ENCODE data around the gene ZIK1. TPM values are rescaled to one million over a fixed set of nuclear protein-coding genes. Genes with fewer than 3 reads are reported as not detected.

The ZIK1 gene
- total and polyA plus RNA-seq, 9 of the 15 experiments (the other 6 are each of a cell fraction or from before 2014, with no cell fraction given): 0.03 to 0.42 (median 0.15) TPM; not detected in 1

GRCh38 chr19:57599761-57600383, 15.9 kb downstream of the ZIK1 start, which contains the start of gene ZNF530 (continued):
- TF ChIP-seq, protein P1, sequence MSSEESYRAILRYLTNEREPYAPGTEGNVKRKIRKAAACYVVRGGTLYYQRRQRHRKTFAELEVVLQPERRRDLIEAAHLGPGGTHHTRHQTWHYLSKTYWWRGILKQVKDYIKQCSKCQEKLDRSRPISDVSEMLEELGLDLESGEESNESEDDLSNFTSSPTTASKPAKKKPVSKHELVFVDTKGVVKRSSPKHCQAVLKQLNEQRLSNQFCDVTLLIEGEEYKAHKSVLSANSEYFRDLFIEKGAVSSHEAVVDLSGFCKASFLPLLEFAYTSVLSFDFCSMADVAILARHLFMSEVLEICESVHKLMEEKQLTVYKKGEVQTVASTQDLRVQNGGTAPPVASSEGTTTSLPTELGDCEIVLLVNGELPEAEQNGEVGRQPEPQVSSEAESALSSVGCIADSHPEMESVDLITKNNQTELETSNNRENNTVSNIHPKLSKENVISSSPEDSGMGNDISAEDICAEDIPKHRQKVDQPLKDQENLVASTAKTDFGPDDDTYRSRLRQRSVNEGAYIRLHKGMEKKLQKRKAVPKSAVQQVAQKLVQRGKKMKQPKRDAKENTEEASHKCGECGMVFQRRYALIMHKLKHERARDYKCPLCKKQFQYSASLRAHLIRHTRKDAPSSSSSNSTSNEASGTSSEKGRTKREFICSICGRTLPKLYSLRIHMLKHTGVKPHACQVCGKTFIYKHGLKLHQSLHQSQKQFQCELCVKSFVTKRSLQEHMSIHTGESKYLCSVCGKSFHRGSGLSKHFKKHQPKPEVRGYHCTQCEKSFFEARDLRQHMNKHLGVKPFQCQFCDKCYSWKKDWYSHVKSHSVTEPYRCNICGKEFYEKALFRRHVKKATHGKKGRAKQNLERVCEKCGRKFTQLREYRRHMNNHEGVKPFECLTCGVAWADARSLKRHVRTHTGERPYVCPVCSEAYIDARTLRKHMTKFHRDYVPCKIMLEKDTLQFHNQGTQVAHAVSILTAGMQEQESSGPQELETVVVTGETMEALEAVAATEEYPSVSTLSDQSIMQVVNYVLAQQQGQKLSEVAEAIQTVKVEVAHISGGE (CRISPR knock-in tag; IDR thresholded peaks at IDR 0.05): peak; percentile 31 to 93 (median 70); a peak in 5 of 6 replicates
- TF ChIP-seq CCAR2 (IDR thresholded peaks at IDR 0.05; ENCODE audit: low read depth, low read length): no peak
- no peak for TF ChIP-seq POLR2B (IDR thresholded peaks at IDR 0.05; ENCODE audit: low read depth, partially characterized antibody)
- TF ChIP-seq CBX1 (IDR thresholded peaks at IDR 0.05; ENCODE audit: low read depth): 0 out of 2 replicates have a peak, but pooled peaks have one; percentile 17
- TF ChIP-seq E2F5 (CRISPR knock-in tag; IDR thresholded peaks at IDR 0.05): no peak
- TF ChIP-seq EZH2 (IDR thresholded peaks at IDR 0.05; ENCODE audit: borderline replicate concordance, low read depth, low read length): no peak
- no peak for TF ChIP-seq GATA2 (CRISPR knock-in tag; IDR thresholded peaks at IDR 0.05)
- TF ChIP-seq ZNF280A (IDR thresholded peaks at IDR 0.05; ENCODE audit: low read depth, partially characterized antibody): no peak
- TF ChIP-seq RBM39 (optimal IDR thresholded peaks at IDR 0.05; ENCODE audit: low read depth, low read length): no peak
- TF ChIP-seq GABPB2 (CRISPR knock-in tag; conservative IDR thresholded peaks at IDR 0.05): no peak
- no peak for TF ChIP-seq SP2 (IDR thresholded peaks at IDR 0.05; ENCODE audit: extremely low read depth, low read depth, low read length, poor library complexity, severe bottlenecking)
- peak; percentile 78; the same call in 1 of the 2 replicates for TF ChIP-seq PHF8 (IDR thresholded peaks at IDR 0.05; ENCODE audit: borderline replicate concordance, low read length)
- no peak for TF ChIP-seq ILF3 (IDR thresholded peaks at IDR 0.05; ENCODE audit: borderline replicate concordance)
- TF ChIP-seq, protein P2, sequence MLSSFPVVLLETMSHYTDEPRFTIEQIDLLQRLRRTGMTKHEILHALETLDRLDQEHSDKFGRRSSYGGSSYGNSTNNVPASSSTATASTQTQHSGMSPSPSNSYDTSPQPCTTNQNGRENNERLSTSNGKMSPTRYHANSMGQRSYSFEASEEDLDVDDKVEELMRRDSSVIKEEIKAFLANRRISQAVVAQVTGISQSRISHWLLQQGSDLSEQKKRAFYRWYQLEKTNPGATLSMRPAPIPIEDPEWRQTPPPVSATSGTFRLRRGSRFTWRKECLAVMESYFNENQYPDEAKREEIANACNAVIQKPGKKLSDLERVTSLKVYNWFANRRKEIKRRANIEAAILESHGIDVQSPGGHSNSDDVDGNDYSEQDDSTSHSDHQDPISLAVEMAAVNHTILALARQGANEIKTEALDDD (IDR thresholded peaks at IDR 0.05): no peak
- TF ChIP-seq, protein P3, sequence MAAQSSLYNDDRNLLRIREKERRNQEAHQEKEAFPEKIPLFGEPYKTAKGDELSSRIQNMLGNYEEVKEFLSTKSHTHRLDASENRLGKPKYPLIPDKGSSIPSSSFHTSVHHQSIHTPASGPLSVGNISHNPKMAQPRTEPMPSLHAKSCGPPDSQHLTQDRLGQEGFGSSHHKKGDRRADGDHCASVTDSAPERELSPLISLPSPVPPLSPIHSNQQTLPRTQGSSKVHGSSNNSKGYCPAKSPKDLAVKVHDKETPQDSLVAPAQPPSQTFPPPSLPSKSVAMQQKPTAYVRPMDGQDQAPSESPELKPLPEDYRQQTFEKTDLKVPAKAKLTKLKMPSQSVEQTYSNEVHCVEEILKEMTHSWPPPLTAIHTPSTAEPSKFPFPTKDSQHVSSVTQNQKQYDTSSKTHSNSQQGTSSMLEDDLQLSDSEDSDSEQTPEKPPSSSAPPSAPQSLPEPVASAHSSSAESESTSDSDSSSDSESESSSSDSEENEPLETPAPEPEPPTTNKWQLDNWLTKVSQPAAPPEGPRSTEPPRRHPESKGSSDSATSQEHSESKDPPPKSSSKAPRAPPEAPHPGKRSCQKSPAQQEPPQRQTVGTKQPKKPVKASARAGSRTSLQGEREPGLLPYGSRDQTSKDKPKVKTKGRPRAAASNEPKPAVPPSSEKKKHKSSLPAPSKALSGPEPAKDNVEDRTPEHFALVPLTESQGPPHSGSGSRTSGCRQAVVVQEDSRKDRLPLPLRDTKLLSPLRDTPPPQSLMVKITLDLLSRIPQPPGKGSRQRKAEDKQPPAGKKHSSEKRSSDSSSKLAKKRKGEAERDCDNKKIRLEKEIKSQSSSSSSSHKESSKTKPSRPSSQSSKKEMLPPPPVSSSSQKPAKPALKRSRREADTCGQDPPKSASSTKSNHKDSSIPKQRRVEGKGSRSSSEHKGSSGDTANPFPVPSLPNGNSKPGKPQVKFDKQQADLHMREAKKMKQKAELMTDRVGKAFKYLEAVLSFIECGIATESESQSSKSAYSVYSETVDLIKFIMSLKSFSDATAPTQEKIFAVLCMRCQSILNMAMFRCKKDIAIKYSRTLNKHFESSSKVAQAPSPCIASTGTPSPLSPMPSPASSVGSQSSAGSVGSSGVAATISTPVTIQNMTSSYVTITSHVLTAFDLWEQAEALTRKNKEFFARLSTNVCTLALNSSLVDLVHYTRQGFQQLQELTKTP (IDR thresholded peaks at IDR 0.05; ENCODE audit: low read depth in 1 of 2, partially characterized antibody in 2 of 2): peak in 1 of 2 experiments; percentile 88

Measured in K562 (cell line).